ENCODE data around the gene DDX46.

GRCh38 chr5:134735243-134735642, 23.3 kb upstream of the DDX46 start:
- TF ChIP-seq EP300 (IDR thresholded peaks at IDR 0.05) (no peak), CTCF (IDR thresholded peaks at IDR 0.05) (no peak)
